HG02642 (cell line): Measurements from ENCODE around the gene ATG9A.

Experiments
- ATAC-seq: cut with Tn5 transposase; IDR thresholded peaks from one replicate; pipeline ENCODE4 v1.9.1; 2021; ENCODE audit warnings: mild to moderate bottlenecking; ENCODE audit not compliant: unreplicated experiment, poor library complexity

Gene ATG9A

GRCh38 chr2:219228041-219228910 is 1.2 kb downstream of the ATG9A start:
- ATAC-seq: no peak

GRCh38 chr2:219225350-219225749 is 4.1 kb downstream of the ATG9A start:
- no peak for ATAC-seq

DNA sequence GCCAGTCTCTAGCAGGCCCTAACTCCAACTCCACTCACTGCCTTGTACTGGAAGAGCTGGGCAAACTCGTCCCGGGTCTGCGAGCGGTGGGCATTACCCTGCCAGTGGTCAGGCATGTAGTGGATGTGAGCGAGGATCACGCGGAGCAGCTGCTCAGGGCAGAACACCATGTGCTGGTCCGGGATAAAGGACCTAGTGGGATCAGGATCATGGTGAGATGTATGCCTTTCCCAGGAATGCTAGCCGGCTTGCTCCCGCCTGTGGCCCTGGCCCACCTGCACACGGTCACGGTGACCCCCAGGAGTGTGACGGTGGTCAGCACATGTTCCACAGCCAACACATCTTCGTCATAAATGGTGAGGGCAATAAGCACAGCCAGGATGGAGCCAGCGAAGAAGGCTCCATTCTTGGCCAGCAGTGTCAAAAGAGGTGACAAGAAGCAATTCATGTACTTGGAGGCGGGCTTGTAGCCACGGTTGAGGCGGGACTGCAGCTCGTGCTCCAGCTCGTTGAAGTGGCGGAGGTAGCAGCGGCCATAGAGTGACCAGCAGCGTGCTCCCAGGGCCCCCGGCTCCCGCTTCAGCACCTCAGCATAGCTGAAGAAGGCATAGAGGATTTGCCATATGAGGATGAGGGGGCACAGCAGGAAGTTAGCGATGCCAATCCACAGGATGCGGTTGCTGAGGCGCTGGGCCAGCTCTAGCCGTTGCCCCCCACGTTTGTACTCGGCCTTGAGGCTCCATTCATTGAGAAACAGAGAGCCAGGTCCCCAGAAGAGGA is 5.4 kb downstream of the ATG9A start:
- no peak for ATAC-seq

- ATAC-seq: no peak
These were observed 7.4 kb downstream of the ATG9A start for GRCh38 chr2:219221957-219222518.

DNA sequence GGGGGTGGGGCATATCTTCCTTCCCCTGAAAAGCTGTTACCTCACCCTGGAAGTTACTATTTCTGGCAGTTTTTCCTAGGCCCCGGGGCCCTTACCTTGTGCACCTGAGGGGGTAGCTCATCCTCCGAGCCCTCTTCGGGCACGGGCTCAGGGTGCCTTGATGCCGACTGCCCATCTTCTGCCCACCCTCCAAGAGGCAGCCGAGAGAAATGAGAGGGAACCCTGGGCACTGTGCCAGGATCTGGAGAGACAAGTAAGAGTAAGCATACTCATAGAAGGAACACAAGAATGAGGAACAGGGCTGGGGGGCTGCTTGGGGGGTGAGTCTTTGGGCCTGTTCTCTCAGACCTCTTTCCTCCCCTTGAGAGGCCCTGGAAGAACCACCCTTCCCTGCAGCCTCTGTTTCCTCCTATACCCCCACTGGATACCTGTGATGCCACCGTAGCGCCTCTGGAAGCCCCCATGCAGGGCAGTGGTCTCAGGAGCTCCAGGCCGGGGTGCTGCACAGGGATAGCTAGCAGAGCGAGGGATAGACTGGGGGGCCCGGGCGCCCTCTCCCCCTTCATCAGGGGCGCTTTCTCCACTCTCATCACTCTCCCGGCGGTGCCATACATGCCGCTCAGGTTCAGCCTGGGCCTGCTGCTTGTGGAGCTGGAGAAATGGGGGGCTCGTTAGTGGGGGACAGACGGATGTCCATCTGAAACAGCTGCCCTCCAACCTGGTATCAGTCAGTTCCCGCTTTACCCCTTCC is 8.6 kb downstream of the ATG9A start:
- ATAC-seq: no peak

- ATAC-seq: no peak
These were observed 9.5 kb downstream of the ATG9A start for GRCh38 chr2:219219784-219220532.

- ATAC-seq: peak; percentile 79
These were observed 10.4 kb downstream of the ATG9A start, which contains the start of gene ABCB6 for GRCh38 chr2:219218732-219219701. TSS of gene ABCB6 (minus strand) at chr2:219218958. CDS start at chr2:219218673, 285 bp downstream.

- peak; percentile 30 for ATAC-seq
These were observed 11.2 kb downstream of the ATG9A start for GRCh38 chr2:219218217-219218731.

GRCh38 chr2:219216535-219216915 is 12.9 kb downstream of the ATG9A start:
- no peak for ATAC-seq

DNA sequence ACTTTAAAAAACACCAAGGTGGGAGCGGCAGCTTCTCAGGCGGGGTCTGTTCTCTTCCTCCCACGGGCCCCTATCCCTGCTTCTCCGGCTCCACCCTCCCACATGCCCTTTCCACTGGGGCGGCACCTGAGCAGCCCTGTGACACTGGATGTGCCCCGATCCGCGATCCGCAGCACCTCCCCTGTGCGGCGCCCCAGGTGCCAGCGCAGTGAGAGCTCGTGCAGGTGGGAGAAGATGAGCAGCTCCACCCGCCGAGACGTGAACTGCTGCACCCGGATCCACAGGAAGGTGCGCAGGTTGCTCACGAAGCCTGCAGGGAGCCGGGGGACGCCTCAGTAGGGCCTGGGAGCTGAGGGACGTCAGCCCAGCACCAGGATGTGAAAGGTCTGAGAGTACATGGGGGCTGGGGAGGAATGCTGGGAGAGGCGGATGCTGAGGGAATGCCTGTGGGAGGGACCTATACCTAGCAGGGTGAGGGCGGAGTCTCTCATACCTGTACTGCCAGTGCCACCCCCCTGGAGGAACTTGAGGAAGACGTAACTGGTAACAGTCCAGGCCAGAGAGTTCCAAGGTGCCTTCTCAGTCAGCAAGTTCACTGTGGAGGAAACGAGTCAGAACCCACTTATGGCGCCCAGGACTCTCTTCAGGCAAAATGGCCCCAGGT is 13.4 kb downstream of the ATG9A start:
- no peak for ATAC-seq

DNA sequence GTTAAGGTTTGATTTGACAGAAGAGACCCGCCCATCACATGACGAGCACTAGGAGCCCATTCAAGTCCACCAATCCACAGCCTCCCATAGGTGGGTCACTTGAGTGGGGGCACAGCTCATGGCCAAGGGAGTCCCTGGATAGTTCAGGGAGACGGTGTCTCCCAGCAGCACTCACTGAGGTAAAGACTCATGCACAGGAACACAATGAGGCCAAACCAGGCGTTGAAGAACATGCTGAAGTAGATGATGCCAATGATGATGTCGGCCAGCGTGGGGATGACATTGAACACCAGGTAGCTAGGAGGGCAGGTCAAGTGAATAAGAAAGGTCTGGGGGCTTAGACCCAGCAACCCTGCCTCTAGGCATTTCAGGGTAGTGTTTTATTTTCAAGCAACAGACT is 14.7 kb downstream of the ATG9A start:
- no peak for ATAC-seq

DNA sequence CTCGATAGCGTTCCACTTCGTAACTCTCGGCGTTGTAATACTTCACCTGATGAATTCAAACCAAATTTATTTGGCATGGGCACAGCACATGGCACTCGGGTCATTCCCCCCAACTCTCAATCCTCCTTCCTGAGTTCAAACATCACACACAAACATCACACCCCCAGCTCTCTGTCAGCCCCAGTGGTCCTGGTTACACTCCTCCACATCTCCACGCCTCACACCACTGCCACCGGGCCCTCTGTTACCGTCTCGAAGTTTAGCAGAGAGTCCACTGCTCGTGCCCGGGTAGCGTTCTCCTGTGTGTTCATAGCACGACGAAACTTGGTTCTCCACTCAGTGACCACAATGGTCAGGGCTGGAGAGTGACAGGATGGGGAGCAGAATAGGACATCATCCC is 15.3 kb downstream of the ATG9A start:
- no peak for ATAC-seq

DNA sequence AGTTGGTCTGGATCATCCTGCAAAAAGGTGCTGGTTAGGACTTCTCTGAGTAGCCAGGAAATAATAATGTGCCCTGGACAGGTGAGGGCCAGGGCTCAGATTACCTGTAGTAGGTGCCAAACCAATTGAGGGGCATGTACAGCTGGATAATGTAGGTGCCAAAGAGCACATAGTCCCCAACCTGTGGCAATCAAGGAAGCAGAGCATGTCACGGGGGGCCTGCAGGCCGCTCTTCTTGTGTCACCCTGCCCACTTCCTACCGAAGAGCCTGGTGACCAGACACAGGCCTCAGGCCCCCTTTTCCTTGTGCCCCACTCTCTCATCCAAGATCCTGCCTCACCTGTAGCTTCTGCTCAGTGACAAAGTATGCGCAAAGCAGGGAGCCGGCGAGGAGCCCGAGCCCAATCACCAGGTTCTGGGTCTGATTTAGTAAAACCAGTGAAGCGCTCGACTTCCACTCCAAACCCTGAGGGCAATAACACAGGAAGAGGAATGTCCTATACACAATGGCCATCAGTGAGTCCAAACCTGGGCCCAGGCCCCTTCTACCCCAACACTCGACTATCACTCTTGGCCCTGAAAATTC is 15.9 kb downstream of the ATG9A start:
- no peak for ATAC-seq

DNA sequence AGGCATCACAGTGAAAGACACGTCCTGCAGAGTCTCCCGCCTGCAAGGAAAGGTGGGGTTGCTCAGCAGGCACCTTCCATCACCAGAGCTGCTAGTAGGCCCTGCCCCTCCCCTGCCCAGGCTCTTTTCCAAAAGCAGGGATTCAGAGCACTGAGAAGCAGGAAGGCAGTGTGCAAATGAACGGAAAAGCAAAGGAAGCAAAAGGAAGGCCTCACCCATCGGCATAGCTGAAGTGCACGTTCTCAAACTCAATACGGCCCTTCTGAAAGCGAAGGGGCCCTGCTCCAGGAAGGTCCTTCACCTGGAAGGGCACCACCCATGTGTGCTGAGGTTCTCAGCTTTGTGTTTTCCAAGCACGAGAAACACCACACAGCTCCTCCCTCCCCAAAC is 16.4 kb downstream of the ATG9A start:
- no peak for ATAC-seq

GRCh38 chr2:219210886-219211362 is 18.5 kb downstream of the ATG9A start:
- no peak for ATAC-seq

DNA sequence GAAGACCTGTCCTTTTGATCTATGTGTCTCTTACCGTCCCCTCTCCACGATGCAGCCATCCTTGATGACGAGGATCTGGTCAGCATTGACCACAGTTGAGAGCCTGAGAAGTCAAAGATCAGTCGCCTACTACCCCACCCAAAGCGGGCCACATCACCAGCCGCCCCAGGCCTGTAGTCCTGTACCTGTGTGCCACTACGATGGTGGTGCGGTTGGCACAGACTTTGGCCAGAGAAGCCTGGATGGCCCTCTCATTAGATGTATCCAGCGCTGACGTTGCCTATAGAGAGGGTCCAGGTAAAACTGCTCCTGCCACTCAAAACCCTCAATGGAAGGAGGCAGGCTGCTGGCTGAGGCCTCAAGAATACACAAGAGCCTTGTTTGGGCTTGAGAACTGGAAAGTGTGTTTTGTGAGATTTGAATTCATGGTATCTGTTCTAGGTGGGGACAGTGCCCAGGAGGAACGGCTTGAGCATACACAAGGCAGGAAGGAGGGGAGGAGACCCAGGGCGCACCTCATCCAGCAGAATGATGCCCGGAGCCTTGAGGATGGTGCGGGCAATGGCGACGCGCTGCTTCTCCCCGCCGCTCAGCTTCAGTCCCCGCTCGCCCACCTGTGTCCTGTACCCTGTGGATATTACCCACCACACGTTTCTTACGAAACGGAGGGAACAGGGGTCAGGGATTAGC is 19.1 kb downstream of the ATG9A start:
- ATAC-seq: no peak
